ENCODE data around the gene FAM180A. TPM values are rescaled to one million over a fixed set of nuclear protein-coding genes. Genes with fewer than 3 reads are reported as not detected.

The FAM180A gene
- polyA plus RNA-seq, 1 donor (not counting 4 experiments of a cell fraction or from before 2014, with no cell fraction given), result 0.73 TPM

DNA sequence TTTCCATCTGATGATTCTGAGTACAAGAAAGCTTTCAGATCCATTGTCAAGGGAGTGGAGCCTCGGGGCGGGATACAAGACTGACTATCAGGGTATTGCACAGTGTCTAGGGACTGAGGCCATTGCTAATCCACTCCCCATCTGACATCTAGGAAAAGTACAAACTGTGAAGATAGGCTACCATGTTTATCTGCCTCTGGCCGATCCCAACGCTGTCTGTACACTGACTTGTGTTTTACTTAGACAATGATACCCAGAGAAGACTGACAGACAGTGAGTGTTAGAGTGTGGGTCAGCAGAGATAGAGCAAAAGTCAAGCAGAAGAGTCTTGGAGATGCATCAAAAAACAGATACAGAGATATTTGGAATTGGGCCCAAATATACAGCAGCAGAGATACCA lies 17.5 kb downstream of the FAM180A start:
- no peak overlapping the region for H3K4me3 ChIP-seq (ENCODE audit: control insufficient read depth in 2 of 3, extremely low read depth in 1 of 3, insufficient read depth in 2 of 3, low read depth in 1 of 3, low read length in 3 of 3)
- no peak overlapping the region for H3K27ac ChIP-seq (ENCODE audit: control insufficient read depth, insufficient read depth, low read length)
- no peaks in the 10 kb centered on the region for H3K4me1 ChIP-seq (ENCODE audit: control insufficient read depth, extremely low read depth, insufficient read depth, low read length)
- H3K9ac ChIP-seq (ENCODE audit: control insufficient read depth, extremely low read depth, insufficient read depth, low read length), result no peak overlapping the region
- H3K36me3 ChIP-seq (ENCODE audit: control insufficient read depth in 2 of 2, extremely low read depth in 1 of 2, insufficient read depth in 2 of 2, low read length in 2 of 2), result no peaks in the 10 kb centered on the region
- no peaks in the 10 kb centered on the region for H3K79me2 ChIP-seq (ENCODE audit: control insufficient read depth, insufficient read depth, low read length)
- no peak for TF ChIP-seq EZH2 (IDR thresholded peaks at IDR 0.05; ENCODE audit: low read length)
- TF ChIP-seq, protein P1, sequence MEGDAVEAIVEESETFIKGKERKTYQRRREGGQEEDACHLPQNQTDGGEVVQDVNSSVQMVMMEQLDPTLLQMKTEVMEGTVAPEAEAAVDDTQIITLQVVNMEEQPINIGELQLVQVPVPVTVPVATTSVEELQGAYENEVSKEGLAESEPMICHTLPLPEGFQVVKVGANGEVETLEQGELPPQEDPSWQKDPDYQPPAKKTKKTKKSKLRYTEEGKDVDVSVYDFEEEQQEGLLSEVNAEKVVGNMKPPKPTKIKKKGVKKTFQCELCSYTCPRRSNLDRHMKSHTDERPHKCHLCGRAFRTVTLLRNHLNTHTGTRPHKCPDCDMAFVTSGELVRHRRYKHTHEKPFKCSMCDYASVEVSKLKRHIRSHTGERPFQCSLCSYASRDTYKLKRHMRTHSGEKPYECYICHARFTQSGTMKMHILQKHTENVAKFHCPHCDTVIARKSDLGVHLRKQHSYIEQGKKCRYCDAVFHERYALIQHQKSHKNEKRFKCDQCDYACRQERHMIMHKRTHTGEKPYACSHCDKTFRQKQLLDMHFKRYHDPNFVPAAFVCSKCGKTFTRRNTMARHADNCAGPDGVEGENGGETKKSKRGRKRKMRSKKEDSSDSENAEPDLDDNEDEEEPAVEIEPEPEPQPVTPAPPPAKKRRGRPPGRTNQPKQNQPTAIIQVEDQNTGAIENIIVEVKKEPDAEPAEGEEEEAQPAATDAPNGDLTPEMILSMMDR (optimal IDR thresholded peaks at IDR 0.05 in 1 of 3, IDR thresholded peaks at IDR 0.05 in 1 of 3, conservative IDR thresholded peaks at IDR 0.05 in 1 of 3; ENCODE audit: extremely low read depth in 1 of 3, insufficient read depth in 2 of 3, low read length in 3 of 3), result no peak
- FAIRE-seq (no peak), DNase-seq (ENCODE audit: low read depth, low spot score) (no peak)
- no peak overlapping the region for H3K4me2 ChIP-seq (ENCODE audit: control insufficient read depth, extremely low read depth, insufficient read depth, low read depth, low read length)
- dilution Hi-C loops (cut with MboI; ENCODE audit: extremely low pct_ligation_motif_present, low sequenced_read_pairs), result no loop called here
- no peaks in the 10 kb centered on the region for H3K27me3 ChIP-seq (ENCODE audit: control insufficient read depth, extremely low read depth, insufficient read depth, low read length)
- H4K20me1 ChIP-seq (ENCODE audit: control insufficient read depth, extremely low read depth, insufficient read depth, low read length), result no peaks in the 10 kb centered on the region
- no peaks in the 10 kb centered on the region for H3K9me1 ChIP-seq (ENCODE audit: control insufficient read depth, extremely low read depth, insufficient read depth, low read length)
- H2AFZ ChIP-seq (ENCODE audit: control insufficient read depth, low read length), result no peak overlapping the region
- no peaks in the 10 kb centered on the region for H3K9me3 ChIP-seq (ENCODE audit: control insufficient read depth, low read depth, low read length)

DNA sequence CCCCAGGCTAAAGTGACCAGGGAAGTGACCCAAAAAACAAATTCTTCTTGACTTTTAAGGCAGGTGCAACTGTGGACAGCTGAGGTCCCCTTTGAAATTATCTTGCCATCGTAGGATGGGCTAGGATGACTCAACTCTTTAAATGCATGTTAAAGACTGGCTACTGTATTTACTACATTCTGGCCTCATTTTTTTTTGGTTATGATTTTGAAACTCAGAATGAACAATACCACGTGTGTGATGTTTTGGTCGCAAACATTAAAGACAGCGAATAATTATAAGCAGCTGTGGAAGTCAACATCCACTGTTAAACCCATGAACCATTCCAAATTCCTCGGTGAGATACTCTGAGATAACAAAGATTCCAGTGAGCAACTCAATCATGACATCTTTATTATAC lies 19.4 kb downstream of the FAM180A start:
- dilution Hi-C loops (cut with MboI; ENCODE audit: extremely low pct_ligation_motif_present, low sequenced_read_pairs), result no loop called here
- no peak overlapping the region for H3K9ac ChIP-seq (ENCODE audit: control insufficient read depth, extremely low read depth, insufficient read depth, low read length)
- H3K27me3 ChIP-seq (ENCODE audit: control insufficient read depth, extremely low read depth, insufficient read depth, low read length), result no peaks in the 10 kb centered on the region
- no peaks in the 10 kb centered on the region for H3K9me1 ChIP-seq (ENCODE audit: control insufficient read depth, extremely low read depth, insufficient read depth, low read length)
- H3K4me1 ChIP-seq (ENCODE audit: control insufficient read depth, extremely low read depth, insufficient read depth, low read length), result no peaks in the 10 kb centered on the region
- no peak overlapping the region for H3K27ac ChIP-seq (ENCODE audit: control insufficient read depth, insufficient read depth, low read length)
- no peaks in the 10 kb centered on the region for H3K79me2 ChIP-seq (ENCODE audit: control insufficient read depth, insufficient read depth, low read length)
- H3K36me3 ChIP-seq (ENCODE audit: control insufficient read depth in 2 of 2, extremely low read depth in 1 of 2, insufficient read depth in 2 of 2, low read length in 2 of 2), result no peaks in the 10 kb centered on the region
- no peak overlapping the region for H3K4me3 ChIP-seq (ENCODE audit: control insufficient read depth in 2 of 3, extremely low read depth in 1 of 3, insufficient read depth in 2 of 3, low read depth in 1 of 3, low read length in 3 of 3)
- no peaks in the 10 kb centered on the region for H3K9me3 ChIP-seq (ENCODE audit: control insufficient read depth, low read depth, low read length)
- no peak for DNase-seq (ENCODE audit: low read depth, low spot score)
- FAIRE-seq, result no peak
- no peaks in the 10 kb centered on the region for H4K20me1 ChIP-seq (ENCODE audit: control insufficient read depth, extremely low read depth, insufficient read depth, low read length)
- no peak overlapping the region for H3K4me2 ChIP-seq (ENCODE audit: control insufficient read depth, extremely low read depth, insufficient read depth, low read depth, low read length)
- no peak for TF ChIP-seq EZH2 (IDR thresholded peaks at IDR 0.05; ENCODE audit: low read length)
- TF ChIP-seq, protein P1 (optimal IDR thresholded peaks at IDR 0.05 in 1 of 3, IDR thresholded peaks at IDR 0.05 in 1 of 3, conservative IDR thresholded peaks at IDR 0.05 in 1 of 3; ENCODE audit: extremely low read depth in 1 of 3, insufficient read depth in 2 of 3, low read length in 3 of 3), result no peak
- H2AFZ ChIP-seq (ENCODE audit: control insufficient read depth, low read length), result no peak overlapping the region

All from keratinocyte (primary cell).